GM19238 (cell line): ENCODE data around the gene DIO3.

ENCODE experiments used
- DNase-seq: peaks from one replicate; pipeline ENCODE4 v3.0.0; 2011; ENCODE audit warnings: low spot score; ENCODE audit not compliant: insufficient read length

Gene DIO3

DNA sequence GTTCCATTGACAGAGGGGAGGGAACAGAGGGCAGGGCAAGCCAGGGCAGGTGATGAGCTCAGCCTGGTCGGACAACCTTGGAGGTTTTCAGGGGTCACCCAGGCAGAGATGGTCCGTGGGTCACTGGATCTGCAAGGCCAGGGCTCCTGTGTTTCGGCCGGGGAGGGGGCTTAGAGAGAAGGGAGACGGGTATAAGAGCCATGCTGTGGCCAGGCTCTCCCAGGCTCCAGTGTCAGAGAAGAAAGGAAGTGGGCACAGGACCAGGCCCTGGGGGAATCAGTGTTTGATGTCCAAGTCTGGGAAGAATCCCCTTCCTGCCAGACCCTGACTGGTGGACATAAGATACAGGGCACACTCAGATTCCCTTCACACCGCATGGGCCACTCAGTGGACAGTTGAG lies 36.9 kb downstream of the DIO3 start:
- DNase-seq: no peak

DNA sequence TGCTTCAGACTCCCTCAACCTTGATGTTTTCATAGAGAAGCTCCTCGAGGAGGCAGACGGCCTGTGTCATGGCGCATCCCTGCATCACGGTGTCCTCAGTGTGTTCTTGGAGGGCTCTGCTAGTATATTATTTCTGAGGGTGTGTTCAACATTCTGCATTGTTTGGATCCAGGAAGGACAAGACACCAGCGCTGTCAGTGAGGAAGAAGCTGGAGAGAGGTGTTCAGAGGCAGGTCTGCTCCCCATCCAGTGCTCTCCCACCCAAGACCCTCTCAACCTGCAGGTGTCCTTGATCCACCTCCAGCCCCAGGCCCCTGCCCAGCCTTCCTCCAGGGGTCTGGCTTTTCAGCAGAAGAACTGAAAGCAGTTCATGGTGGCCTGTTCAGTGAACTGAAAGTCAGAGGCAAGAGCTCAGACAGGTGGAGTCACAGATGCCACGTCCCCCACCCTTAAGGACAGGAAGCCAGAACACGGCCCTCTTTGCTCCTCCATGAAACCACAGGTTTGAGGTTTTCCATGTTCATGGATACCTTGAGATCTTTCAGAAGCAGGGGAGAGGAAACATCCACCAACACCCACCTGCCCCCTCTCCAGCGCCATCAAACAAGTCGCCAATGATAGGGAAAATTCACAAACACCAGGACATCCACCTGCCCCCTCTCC lies 37.4 kb downstream of the DIO3 start:
- no peak for DNase-seq

DNA sequence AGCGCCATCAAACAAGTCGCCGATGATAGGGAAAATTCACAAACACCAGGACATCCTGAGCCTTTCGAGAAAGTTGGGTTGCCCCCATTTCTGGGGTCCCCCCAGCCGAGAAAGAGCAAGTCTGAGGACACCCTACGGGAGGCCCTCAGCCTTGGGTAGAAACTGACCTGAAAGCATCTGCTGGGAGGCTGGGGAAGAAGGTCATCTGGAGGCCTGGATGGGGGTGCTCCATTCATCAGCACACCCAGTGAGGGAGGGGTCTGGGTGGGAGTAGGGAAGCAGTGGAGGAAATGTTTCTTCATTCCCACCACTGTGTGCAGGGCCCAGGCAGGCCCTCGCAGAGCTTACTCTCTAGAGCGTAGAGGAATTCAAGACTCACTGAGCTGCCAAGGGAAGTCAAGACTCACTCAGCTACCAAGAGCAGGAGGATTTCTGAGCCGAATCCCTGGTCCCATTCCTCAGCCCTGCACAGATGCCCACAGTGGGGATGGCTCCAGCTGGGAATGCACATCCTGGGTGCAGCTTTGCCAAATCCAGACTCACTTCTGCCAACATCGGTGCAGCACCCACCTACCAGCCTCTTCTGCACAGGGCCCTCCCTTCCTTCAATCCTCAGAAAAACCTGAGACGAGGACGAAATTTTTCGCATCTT lies 38.1 kb downstream of the DIO3 start:
- no peak for DNase-seq

DNA sequence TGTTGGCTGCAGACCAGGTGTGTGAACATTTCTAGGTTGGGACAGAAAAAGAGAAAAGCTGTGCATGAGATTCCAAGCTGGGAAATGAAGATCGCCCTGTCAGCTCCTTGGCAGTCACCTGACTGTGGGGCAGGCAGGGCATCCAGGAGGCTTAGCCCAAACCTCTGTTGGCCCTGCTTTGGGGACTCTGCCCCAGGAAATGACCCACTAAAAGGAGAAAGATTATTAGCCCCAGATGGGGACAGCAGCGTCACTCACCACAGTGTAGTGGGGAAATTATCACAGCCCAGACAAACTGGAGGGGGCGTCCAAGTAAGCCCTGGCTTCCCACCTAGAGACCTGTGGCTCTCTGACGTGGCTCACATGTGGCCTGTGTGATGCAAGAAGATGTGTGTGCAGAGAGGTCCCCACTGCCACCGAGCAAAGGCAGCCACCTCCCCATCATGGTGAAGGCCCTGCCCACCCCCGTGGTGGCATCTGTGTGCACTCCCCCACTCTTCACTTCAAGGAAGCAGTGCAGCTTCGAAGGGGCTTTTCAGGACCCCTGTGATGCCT lies 39.1 kb downstream of the DIO3 start:
- no peak for DNase-seq

DNA sequence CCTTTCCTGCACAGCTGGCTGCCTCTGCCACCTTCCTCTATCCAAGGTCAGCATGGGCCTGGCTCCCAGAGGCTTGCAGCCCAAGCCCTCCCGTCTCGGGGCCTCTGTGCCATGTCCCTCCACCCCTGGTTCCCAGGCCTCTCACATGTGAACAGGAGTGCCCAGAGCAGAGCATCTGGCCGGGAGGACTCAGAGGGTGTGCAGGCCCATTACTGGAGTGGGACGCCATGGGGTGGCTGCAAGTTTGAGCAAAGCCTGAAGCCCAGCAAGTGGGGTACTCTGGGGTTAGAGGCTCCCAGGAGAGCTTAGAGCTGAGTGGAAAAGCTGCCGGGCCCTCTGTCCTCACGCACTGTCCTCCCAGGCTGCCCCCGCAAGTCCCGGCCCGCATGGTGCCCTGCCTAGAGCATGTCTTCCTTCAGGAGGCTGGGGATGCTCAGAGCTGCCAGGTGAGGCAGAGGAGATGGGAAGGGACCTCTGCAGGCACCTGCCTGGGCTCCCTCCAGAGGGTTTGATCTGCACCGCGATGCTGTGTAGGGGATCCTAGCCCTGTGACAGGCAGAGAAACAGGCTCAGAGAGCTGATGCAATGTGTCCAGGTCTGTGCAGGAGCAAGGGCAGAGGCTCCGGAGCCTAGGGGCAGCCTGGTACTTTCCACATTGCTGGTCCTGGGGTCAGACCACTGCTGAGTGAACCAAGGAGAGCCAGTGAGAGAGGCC lies 39.8 kb downstream of the DIO3 start:
- no peak for DNase-seq

DNA sequence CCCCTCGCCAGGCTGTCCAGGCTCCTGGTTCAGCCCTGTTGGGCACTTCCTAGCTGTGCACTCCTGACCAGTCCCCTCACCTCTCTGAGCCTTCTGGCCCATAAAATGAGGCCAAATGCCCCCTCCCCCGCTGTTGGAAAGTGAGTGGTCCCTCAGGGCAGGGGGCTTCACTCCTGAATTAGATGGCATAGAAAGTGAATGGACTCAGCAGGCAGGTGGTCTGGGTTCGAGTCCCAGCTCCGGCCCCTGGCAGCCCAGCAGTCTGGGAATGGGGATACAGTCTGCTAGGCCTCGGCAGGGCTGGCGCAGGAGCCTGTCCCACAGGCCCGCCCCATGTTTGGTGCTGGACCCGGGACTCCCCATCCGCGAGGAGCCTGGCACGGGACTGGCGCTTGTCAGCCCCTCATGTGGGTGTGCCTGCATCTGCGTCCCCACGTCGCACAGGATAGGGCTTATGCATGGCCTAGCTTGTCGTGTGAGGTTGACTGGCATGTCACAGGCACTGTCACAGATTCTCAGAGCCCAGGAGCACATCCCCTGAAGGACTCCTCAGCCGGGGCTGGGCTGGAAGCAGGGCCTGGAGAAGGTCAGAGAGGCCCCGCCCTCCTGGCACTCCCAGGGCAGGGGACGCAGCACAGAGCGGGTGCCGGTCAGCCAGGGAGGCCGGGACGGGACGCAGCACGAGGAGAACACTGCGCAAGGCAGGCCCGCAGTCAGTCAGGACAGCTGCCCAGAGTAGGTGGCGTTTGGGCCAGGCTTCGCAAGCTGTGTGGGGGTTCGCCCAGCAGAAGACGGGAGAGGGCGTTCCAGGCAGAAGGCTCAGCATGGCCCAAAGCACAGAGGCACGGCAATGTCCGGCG lies 40.5 kb downstream of the DIO3 start:
- DNase-seq: no peak

DNA sequence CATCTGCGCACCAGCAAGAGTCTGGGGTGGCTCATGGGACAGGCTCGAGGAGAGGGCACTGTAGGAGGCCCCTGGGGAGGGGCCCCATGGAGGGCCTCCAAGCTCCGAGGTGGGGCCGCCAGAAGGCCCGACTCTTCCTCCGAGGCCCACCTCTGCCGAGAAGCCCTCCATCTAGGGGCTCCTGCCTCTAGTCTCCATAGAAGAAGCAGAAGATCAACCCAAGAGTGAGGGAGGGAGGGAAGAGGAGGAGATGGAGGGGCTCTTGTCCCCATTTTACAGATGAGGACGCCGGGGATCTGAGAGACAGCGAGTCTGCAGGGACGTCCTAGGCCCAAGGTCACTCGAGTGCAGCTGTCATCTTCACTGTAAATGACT lies 41.2 kb downstream of the DIO3 start:
- DNase-seq: no peak

DNA sequence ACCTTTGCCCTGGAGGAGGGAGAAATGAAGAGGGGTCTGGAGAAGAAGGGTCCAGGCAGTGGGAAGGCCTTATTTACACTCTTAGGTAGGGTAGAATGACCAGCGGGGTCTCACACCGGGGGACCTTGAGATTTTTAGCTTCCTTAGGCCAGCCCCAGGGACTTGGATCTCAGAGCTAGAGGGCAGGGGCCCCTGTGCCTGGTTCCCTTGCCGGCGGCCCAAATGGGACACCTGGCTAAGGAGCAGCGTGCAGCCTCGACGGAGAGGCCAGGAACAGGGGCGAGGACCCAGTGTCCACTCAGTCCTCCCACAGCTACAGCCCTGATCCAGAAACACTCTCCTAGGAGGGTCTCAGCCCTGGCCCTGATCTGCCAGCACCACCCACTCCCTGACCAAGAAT lies 41.8 kb downstream of the DIO3 start:
- DNase-seq: no peak

DNA sequence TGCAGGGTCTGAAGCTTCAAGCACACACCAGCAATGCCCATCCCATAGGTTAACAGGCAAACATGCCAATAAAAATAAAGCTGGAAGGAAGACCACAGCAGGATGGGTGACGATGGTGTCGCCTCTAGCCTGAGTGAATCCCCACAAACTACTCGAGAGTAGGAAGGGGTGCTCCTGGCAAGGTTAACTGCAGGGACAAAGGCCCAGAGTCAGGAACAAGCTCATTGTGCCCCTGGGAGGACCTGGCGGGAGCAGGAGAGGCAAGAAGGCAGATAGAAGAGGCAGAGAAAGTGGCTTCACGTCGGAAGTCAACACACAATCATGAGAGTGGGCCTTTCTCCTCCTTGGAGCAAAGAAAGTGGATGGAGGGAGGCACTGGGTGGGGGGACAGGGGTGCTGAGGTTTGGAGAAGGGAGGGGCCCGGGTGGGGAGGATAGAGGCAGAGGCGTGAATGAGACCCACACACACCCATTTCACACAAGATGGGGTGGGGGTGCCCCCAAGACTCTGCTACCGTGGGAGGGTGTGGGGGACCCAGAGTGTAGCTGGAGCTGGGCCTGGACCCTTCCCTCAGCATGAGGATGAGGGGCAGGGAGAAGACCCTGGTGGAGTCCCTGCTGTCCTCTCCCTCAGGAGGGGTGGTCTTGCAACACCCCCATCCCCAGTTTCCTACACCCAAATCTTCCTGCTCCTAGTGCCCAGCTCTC lies 43.1 kb downstream of the DIO3 start:
- DNase-seq: no peak

DNA sequence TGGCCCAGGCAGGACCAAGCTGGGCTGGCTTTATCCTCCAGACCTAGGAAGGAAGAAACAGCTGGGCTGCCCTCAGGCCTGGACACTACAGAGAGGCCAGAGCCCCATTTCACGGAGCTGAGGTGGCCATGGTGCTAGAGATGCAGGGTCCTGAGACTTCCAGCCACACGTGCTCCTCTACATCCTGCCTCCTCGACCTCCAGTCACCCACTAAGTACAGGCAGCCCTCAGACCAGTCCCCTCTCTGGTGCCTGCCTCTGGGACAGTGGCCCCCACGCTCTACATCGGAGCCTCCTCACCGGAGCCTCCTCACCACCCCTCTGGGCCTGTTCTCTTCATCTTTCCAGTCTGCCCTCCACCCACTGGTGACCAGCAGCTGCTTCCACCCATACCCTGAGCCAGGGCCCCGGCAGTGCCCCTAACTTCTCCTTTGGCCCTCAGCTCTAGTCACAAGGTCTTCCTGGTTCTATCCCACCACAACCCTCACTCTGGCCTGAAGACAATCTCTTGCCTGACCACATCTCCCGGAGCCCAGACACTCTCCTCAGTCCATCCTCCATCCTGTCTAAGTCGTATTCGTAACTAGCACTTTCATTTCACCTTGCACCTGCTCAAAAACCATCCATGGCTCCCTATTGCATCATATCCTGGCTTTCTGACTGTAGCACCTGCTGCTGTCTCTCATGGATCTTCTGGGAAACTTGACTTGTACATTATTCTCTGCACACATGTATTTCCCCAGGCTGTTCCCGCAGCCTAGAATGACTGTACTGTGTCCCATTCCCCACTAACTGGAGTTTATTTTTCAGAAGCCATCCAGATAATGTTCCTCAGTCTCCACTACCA lies 43.9 kb downstream of the DIO3 start:
- DNase-seq: no peak

DNA sequence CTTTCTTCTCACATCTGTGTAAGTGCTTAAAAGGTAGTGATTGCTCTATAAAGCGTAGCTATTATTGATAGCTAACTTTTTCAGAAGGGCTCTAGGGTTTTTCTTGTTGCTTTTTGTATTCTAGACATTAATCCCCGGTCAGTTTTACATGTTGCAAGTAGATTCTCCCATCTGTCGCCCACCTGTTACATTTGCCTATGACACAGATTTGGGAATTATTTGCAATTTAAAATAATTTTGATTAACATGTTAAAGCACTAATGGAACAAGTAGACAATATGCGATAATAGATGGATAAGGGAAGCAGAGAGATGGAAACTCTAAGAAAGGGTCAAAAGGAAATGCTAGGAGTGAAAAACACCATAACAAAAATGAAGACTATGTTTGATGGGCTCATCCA lies 44.5 kb downstream of the DIO3 start:
- DNase-seq: no peak
